Stimulated activated CD4-positive, alpha-beta T cell treated with anti-CD3 and anti-CD28 coated beads, Interleukin-4, amount 100 ng/mL, for 24 hours (primary cell): ENCODE data around the gene WDR74.

Experiments
- DNase-seq: peaks from one replicate; pipeline ENCODE4 v3.0.0-alpha.2; 2020

WDR74 gene

GRCh38 chr11:62791501-62792201 lies 47.7 kb downstream of the WDR74 start, which contains the start of gene TMEM223:
Gene TMEM223, minus strand, starts transcription at chr11:62792006. Its CDS starts 12 bp downstream, at chr11:62791994.
- peak; percentile 91 for DNase-seq

GRCh38 chr11:62789576-62789975 lies 49.8 kb downstream of the WDR74 start:
- no peak for DNase-seq

- no peak for DNase-seq
Measured at GRCh38 chr11:62788991-62789390, 50.4 kb downstream of the WDR74 start.

- DNase-seq, result peak; percentile 99
Measured at GRCh38 chr11:62787005-62787759, 52.2 kb downstream of the WDR74 start, which contains the start of gene TMEM179B. Gene TMEM179B, plus strand, starts transcription at chr11:62787402. Its CDS starts 30 bp downstream, at chr11:62787432.

- peak; percentile 86 for DNase-seq
Measured at GRCh38 chr11:62786318-62787004, 52.9 kb downstream of the WDR74 start.
